IMR-90 (cell line): ENCODE results near the gene IL21. TPM values are rescaled to one million over a fixed set of nuclear protein-coding genes. Genes with fewer than 3 reads are reported as not detected.

Experiments
- ATAC-seq: fragments of 200-7000 bp; cut with Tn5 transposase; 2 replicates; pipeline ENCODE4 v1.9.1; 2020; ENCODE audit warnings: low read depth, mild to moderate bottlenecking, moderate library complexity
- BruUV-seq: library from RNA; stranded (reverse); fragments of 400-500 nt; replicated peaks from 2 replicates; lab custom pipeline; 2021; lab: Mats Ljungman, UMichigan
- CTCF ChIA-PET: fragments of 300-600 bp; formaldehyde crosslinking; extraction: SDS; loops from one replicate; lab custom pipeline; 2021; ENCODE audit warnings: antibody characterized with exemption; lab: Yijun Ruan, JAX
- POLR2A ChIA-PET: fragments of 300-600 bp; sonication (Branson Sonifier 250); formaldehyde crosslinking; loops from one replicate; lab custom pipeline; 2022; ENCODE audit warnings: antibody characterized with exemption; ENCODE audit not compliant: unreplicated experiment; lab: Charles Lee
- DNase-seq: peaks from one replicate; pipeline ENCODE4 v3.0.0; 2013
- H2AFZ ChIP-seq: replicated peaks from 2 replicates; pipeline ENCODE3; 2013; ENCODE audit warnings: low read length, mild to moderate bottlenecking; ENCODE audit not compliant: poor library complexity
- H2AK5ac ChIP-seq: 2 replicates; pipeline ENCODE4 v1.6.1; 2013; ENCODE audit warnings: low read depth, low read length, inconsistent platforms
- H2AK9ac ChIP-seq: replicated peaks from 2 replicates; pipeline ENCODE3; 2013; ENCODE audit warnings: mild to moderate bottlenecking, low read depth, low read length, moderate library complexity; ENCODE audit not compliant: poor library complexity
- H2BK120ac ChIP-seq: 2 replicates; pipeline ENCODE4 v1.6.1; 2013; ENCODE audit warnings: low read depth, low read length, inconsistent platforms
- H2BK15ac ChIP-seq: 3 replicates; pipeline ENCODE4 v1.6.1; 2013; ENCODE audit warnings: low read depth, low read length, inconsistent platforms
- H2BK20ac ChIP-seq: 2 replicates; pipeline ENCODE4 v1.6.1; 2013; ENCODE audit warnings: low read depth, mild to moderate bottlenecking, inconsistent platforms, low read length, moderate library complexity
- H2BK5ac ChIP-seq: 2 replicates; pipeline ENCODE4 v1.6.1; 2013; ENCODE audit warnings: mild to moderate bottlenecking, low read depth, low read length, inconsistent platforms; ENCODE audit not compliant: poor library complexity, severe bottlenecking
- H3K14ac ChIP-seq: replicated peaks from 2 replicates; pipeline ENCODE4 v1.6.1; 2013; ENCODE audit warnings: low read depth, low read length, inconsistent platforms
- H3K18ac ChIP-seq: 2 replicates; pipeline ENCODE4 v1.6.1; 2013; ENCODE audit warnings: low read depth, low read length, control low read depth
- H3K23ac ChIP-seq: 2 replicates; pipeline ENCODE4 v1.6.1; 2013; ENCODE audit warnings: low read depth, low read length, inconsistent platforms
- H3K27ac ChIP-seq: 2 replicates; pipeline ENCODE4 v1.5.1; 2013; ENCODE audit warnings: mild to moderate bottlenecking, control low read depth, low read length; ENCODE audit not compliant: insufficient read depth
- H3K27me3 ChIP-seq: 2 replicates; pipeline ENCODE4 v1.6.1; 2013; ENCODE audit warnings: low read length; ENCODE audit not compliant: control insufficient read depth, insufficient read depth
- H3K36me3 ChIP-seq: 2 replicates; pipeline ENCODE4 v1.6.1; 2013; ENCODE audit warnings: low read length, mixed read lengths; ENCODE audit not compliant: control insufficient read depth, insufficient read depth
- H3K4ac ChIP-seq: 2 replicates; pipeline ENCODE4 v1.6.1; 2013; ENCODE audit warnings: low read depth, low read length, inconsistent platforms
- H3K4me1 ChIP-seq: 2 replicates; pipeline ENCODE4 v1.6.1; 2013; ENCODE audit warnings: low read length, mixed read lengths; ENCODE audit not compliant: control insufficient read depth, insufficient read depth
- H3K4me2 ChIP-seq: 2 replicates; pipeline ENCODE4 v1.6.1; 2013; ENCODE audit warnings: low read depth, mild to moderate bottlenecking, control low read depth, low read length, moderate library complexity
- H3K4me3 ChIP-seq: 2 replicates; pipeline ENCODE4 v1.5.1; 2013; ENCODE audit warnings: low read depth, mild to moderate bottlenecking, control low read depth, low read length, moderate library complexity; ENCODE audit not compliant: insufficient read depth
- H3K56ac ChIP-seq: 2 replicates; pipeline ENCODE4 v1.6.1; 2013; ENCODE audit warnings: low read length, inconsistent platforms; ENCODE audit not compliant: insufficient read depth; ENCODE audit errors: extremely low read depth
- H3K79me1 ChIP-seq, 2 experiments: 2 replicates each; pipeline ENCODE4 v1.6.1; 2013; ENCODE audit warnings: low read length in 2 of 2, inconsistent platforms in 1 of 2, low read depth in 1 of 2
- H3K9ac ChIP-seq: 2 replicates; pipeline ENCODE4 v1.6.1; 2013; ENCODE audit warnings: low read depth, low read length, control low read depth
- H3K9me1 ChIP-seq: 2 replicates; pipeline ENCODE4 v1.6.1; 2013; ENCODE audit warnings: low read length, inconsistent platforms; ENCODE audit not compliant: insufficient read depth
- H3K9me3 ChIP-seq: 2 replicates; pipeline ENCODE4 v1.6.1; 2013; ENCODE audit warnings: low read length; ENCODE audit not compliant: control insufficient read depth, insufficient read depth
- H4K20me1 ChIP-seq: 2 replicates; pipeline ENCODE4 v1.6.1; 2013; ENCODE audit warnings: low read length, inconsistent platforms; ENCODE audit not compliant: insufficient read depth
- H4K5ac ChIP-seq: 2 replicates; pipeline ENCODE4 v1.6.1; 2013; ENCODE audit warnings: mild to moderate bottlenecking, low read depth, low read length, control low read depth
- H4K8ac ChIP-seq, 2 experiments: 2 replicates each; pipeline ENCODE4 v1.6.1; 2013; ENCODE audit warnings: low read depth in 2 of 2, low read length in 2 of 2, control low read depth in 1 of 2, inconsistent platforms in 1 of 2
- H4K91ac ChIP-seq: 2 replicates; pipeline ENCODE4 v1.6.1; 2013; ENCODE audit warnings: low read depth, low read length, inconsistent platforms; ENCODE audit not compliant: insufficient read depth
- BHLHE40 ChIP-seq: fragments of 150-350 bp; IDR thresholded peaks from 2 replicates; pipeline ENCODE4 v1.6.1; 2016; ENCODE audit warnings: mild to moderate bottlenecking, low read depth, low read length
- FOS ChIP-seq: fragments of 150-350 bp; IDR thresholded peaks from 2 replicates; pipeline ENCODE4 v1.6.1; 2016; ENCODE audit warnings: low read depth, low read length
- MAFK ChIP-seq: IDR thresholded peaks from 2 replicates; pipeline ENCODE4 v1.6.1; 2012; ENCODE audit warnings: low read depth, low read length, improper control_type of control experiment
- MAZ ChIP-seq: IDR thresholded peaks from 2 replicates; pipeline ENCODE4 v1.6.1; 2012; ENCODE audit warnings: low read depth, mild to moderate bottlenecking, low read length, improper control_type of control experiment, moderate library complexity, borderline replicate concordance
- MXI1 ChIP-seq: IDR thresholded peaks from 2 replicates; pipeline ENCODE4 v1.6.1; 2012; ENCODE audit warnings: low read depth, mild to moderate bottlenecking, low read length, moderate library complexity, borderline replicate concordance
- NFE2L2 ChIP-seq: fragments of 150-350 bp; IDR thresholded peaks from 2 replicates; pipeline ENCODE4 v1.6.1; 2016; ENCODE audit warnings: low read depth, mild to moderate bottlenecking, low read length
- RFX5 ChIP-seq: IDR thresholded peaks from 2 replicates; pipeline ENCODE4 v1.8.0; 2012; ENCODE audit warnings: low read depth, mild to moderate bottlenecking, low read length, moderate library complexity
- USF2 ChIP-seq: fragments of 150-350 bp; IDR thresholded peaks from 2 replicates; pipeline ENCODE4 v1.6.1; 2017; ENCODE audit warnings: mild to moderate bottlenecking, antibody characterized with exemption, low read length, low read depth
- WGBS, 2 experiments: methylation state at CpG; one replicate each; pipeline versions ENCODE4 v1.1.5 to v1.1.7; 2013; ENCODE audit warnings: missing lambda C conversion rate in 2 of 2; ENCODE audit not compliant: insufficient read length in 1 of 2; ENCODE audit errors: extremely low coverage in 2 of 2; 5-methylcytosine and 5-hydroxymethylcytosine counted together
- dilution Hi-C: fragments of 300-500 bp; cut with HindIII; formaldehyde crosslinking; loops from one replicate; pipeline ENCODE4 v1.14.3; 2018; ENCODE audit warnings: low sequenced_read_pairs; ENCODE audit not compliant: unreplicated experiment
- in situ Hi-C: fragments of 300-500 bp; cut with MboI; formaldehyde crosslinking; loops from 3 replicates; pipeline ENCODE4 v1.14.3; 2019; ENCODE audit warnings: low sequenced_read_pairs, inconsistent platforms, mixed read lengths
- intact Hi-C: fragments of 100-400 bp; cut with micrococcal nuclease; formaldehyde crosslinking; loops from 2 replicates; pipeline ENCODE4 v1.10.0; 2022
- polyA plus RNA-seq, 3 experiments: library from polyadenylated mRNA; depleted of rRNA; stranded (reverse); fragments of >200 nt; gene quantifications; 2 replicates each; pipeline ENCODE4 v1.2.3, GENCODE V29; 2012; ENCODE audit warnings: low replicate concordance in 1 of 3
- total RNA-seq: library from RNA; depleted of rRNA; stranded (reverse); fragments of >200 nt; gene quantifications from 2 replicates; pipeline ENCODE4 v1.2.3, GENCODE V29; 2012
- TF ChIP-seq, protein P1 (sequence below): fragments of 150-350 bp; IDR thresholded peaks from 2 replicates; pipeline ENCODE4 v1.6.1; 2016; ENCODE audit warnings: low read depth, mild to moderate bottlenecking, low read length, moderate library complexity, borderline replicate concordance

Gene IL21
- total and polyA plus RNA-seq, 2 of the 4 experiments (the other 2 are of a cell fraction), result not detected

- Histone ChIP-seq H3K4me2 (no peak overlapping the region), H2BK15ac (no peak overlapping the region), H3K4me3 (no peak overlapping the region), H3K18ac (no peak overlapping the region), H3K27me3 (no peaks in the 10 kb centered on the region), H4K20me1 (no peaks in the 10 kb centered on the region), H3K56ac (no peak overlapping the region), H3K9me1 (no peaks in the 10 kb centered on the region; the same call in 1 of the 2 replicates), H3K27ac (no peak overlapping the region), H3K23ac (no peak overlapping the region), H3K9ac (no peak overlapping the region), H2BK20ac (no peak overlapping the region), H2AFZ (no peak overlapping the region), H3K4ac (no peak overlapping the region), H2BK120ac (no peak overlapping the region), H4K8ac (no peak overlapping the region), H2AK9ac (no peak overlapping the region), H2AK5ac (no peak overlapping the region), H3K9me3 (peaks cover 4% of the 10 kb centered on the region; the same call in 1 of the 2 replicates), H3K79me1 (no peaks in the 10 kb centered on the region), H4K91ac (no peak overlapping the region), H2BK5ac (no peak overlapping the region), H3K4me1 (peaks cover 5% of the 10 kb centered on the region), H4K5ac (no peak overlapping the region), H3K36me3 (no peaks in the 10 kb centered on the region), H3K14ac (no peak overlapping the region)
- WGBS, 2 experiments, result 100% methylated on average over 1 of the region's 2 CpGs; no CpG with 5 or more reads in 1 of the 2 experiments
- POLR2A ChIA-PET, result no interaction called here
- in situ Hi-C loops (no loop called here), dilution Hi-C loops (no loop called here), intact Hi-C loops (no loop called here)
- ATAC-seq (no peak), DNase-seq (no peak)
- TF ChIP-seq, protein P1, sequence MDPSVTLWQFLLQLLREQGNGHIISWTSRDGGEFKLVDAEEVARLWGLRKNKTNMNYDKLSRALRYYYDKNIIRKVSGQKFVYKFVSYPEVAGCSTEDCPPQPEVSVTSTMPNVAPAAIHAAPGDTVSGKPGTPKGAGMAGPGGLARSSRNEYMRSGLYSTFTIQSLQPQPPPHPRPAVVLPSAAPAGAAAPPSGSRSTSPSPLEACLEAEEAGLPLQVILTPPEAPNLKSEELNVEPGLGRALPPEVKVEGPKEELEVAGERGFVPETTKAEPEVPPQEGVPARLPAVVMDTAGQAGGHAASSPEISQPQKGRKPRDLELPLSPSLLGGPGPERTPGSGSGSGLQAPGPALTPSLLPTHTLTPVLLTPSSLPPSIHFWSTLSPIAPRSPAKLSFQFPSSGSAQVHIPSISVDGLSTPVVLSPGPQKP, result no peak
- TF ChIP-seq RFX5 (no peak), BHLHE40 (no peak), MAZ (no peak), MXI1 (no peak), FOS (no peak), MAFK (no peak), NFE2L2 (no peak), USF2 (no peak)
- CTCF ChIA-PET, result no interaction called here
- no TSS peak for BruUV-seq
Measured at GRCh38 chr4:122658377-122658776, 37.5 kb upstream of the IL21 start.
